GM12875 (cell line): Measurements from ENCODE around the gene PPP2R3C.

ENCODE experiments used
- H3K4me3 ChIP-seq: one replicate; pipeline ENCODE4 v1.5.1; 2011; ENCODE audit warnings: low read depth, low read length, control low read depth
- TF ChIP-seq, protein P1 (sequence below): IDR thresholded peaks from 2 replicates; pipeline ENCODE4 v1.5.1; 2011; ENCODE audit warnings: low read depth, mild to moderate bottlenecking, control low read depth, inconsistent platforms, low read length, moderate library complexity, borderline replicate concordance; ENCODE audit not compliant: insufficient read depth

PPP2R3C gene

DNA sequence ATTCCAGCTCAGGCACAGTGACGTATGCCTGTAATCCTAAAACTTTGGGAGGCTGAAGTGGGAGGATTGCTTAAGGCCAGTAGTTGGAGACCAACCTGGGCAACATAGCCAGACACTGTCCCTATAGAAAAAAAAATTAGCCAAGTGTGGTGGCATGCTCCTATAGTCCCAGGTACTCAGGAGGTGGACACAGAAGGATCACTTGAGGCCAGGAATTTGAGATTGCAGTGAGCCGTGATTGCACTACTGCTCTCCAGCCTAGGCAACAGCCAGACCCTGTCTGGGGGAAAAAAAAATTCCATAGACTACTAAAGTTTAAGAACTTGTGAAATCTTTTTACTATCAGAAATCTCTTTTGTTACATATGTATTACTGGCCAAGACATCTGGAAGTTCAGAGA is 69.2 kb downstream of the PPP2R3C start:
- TF ChIP-seq, protein P1, sequence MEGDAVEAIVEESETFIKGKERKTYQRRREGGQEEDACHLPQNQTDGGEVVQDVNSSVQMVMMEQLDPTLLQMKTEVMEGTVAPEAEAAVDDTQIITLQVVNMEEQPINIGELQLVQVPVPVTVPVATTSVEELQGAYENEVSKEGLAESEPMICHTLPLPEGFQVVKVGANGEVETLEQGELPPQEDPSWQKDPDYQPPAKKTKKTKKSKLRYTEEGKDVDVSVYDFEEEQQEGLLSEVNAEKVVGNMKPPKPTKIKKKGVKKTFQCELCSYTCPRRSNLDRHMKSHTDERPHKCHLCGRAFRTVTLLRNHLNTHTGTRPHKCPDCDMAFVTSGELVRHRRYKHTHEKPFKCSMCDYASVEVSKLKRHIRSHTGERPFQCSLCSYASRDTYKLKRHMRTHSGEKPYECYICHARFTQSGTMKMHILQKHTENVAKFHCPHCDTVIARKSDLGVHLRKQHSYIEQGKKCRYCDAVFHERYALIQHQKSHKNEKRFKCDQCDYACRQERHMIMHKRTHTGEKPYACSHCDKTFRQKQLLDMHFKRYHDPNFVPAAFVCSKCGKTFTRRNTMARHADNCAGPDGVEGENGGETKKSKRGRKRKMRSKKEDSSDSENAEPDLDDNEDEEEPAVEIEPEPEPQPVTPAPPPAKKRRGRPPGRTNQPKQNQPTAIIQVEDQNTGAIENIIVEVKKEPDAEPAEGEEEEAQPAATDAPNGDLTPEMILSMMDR = no peak
- H3K4me3 ChIP-seq = no peak overlapping the region

GRCh38 chr14:35051796-35052195 is 70.0 kb downstream of the PPP2R3C start:
- TF ChIP-seq, protein P1 = no peak
- no peak overlapping the region for H3K4me3 ChIP-seq

DNA sequence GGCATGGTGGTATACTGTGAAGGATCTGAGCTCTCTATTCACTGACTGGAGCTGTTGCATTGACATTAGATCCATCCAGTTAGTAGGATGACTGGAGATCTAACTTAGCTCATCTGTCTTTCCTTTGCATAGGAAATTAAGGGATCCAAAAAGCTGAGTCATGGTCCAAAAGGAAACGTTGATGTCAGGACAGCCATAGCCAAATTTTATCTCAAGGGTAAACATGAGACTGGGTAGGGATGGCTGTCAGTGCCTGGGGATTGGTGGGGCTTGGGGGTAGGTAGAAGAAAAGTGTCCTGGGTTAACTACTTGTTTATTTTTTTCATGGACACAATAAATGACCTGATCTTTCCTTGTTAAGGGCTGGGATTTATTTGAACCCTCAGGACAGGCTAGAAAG is 71.1 kb downstream of the PPP2R3C start:
- H3K4me3 ChIP-seq = no peak overlapping the region
- TF ChIP-seq, protein P1 = no peak

DNA sequence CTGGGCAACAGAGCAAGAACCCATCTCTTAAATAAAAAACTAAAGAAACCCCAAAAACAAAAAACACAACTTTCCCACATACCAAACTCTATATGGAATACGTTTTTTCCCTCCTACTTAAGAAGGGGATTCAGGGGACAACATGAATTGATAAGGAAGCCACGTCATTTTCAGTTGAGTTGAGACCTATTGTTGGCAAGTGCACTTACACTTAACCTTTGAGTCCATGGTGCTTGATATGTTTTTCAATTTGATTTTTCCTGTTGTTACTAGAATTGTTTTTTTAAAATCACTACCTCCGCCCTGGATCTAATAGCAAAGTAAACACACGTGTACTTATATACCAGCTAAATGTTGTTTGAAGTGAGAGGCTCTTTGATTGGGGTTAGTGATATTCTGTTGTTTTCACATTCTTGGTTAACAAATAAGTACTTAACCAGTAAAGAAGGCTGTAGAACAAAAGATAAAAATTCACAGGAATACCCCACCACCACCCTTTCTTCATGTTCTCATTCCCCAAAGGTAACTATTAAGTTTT is 73.7 kb downstream of the PPP2R3C start:
- no peak overlapping the region for H3K4me3 ChIP-seq
- TF ChIP-seq, protein P1 = no peak

DNA sequence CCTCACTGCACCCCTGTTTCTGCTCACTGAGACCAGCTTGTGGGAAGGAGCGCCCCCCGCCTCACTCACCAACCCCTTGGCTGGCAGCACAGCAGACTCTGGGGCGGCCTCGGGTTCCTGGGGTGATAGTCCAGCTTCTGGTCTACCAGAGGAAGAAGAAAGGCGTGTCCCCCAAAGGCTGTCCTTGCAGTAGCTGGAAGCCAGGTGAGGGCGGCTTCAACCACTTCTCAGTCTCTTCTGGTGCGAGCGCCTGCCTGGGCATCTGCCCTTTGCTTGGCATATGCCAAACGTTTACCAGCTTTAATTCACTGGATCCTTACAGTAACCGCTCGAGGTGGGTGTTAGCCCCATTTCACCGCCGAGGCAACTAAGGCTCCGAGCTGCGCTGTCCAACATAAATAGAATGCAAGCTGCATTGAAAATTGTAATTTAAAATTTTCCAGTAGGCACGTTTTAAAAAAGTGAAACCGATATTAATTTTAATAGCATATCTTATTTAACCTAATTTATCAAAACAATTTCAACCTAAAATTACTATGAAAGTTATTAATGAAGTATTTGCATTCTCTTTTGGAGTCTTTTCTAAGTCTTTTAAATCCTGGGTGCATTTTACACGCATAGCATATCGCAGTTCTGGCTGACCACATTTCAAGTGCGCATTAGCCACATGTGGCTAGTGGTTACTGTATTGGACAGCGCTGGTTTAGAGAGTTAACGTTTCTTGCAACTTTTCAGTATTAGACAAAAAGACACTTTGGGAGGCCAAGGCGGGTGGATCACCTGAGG is 74.8 kb downstream of the PPP2R3C start:
- peak overlapping the region; percentile 57 for H3K4me3 ChIP-seq
- TF ChIP-seq, protein P1 = no peak

DNA sequence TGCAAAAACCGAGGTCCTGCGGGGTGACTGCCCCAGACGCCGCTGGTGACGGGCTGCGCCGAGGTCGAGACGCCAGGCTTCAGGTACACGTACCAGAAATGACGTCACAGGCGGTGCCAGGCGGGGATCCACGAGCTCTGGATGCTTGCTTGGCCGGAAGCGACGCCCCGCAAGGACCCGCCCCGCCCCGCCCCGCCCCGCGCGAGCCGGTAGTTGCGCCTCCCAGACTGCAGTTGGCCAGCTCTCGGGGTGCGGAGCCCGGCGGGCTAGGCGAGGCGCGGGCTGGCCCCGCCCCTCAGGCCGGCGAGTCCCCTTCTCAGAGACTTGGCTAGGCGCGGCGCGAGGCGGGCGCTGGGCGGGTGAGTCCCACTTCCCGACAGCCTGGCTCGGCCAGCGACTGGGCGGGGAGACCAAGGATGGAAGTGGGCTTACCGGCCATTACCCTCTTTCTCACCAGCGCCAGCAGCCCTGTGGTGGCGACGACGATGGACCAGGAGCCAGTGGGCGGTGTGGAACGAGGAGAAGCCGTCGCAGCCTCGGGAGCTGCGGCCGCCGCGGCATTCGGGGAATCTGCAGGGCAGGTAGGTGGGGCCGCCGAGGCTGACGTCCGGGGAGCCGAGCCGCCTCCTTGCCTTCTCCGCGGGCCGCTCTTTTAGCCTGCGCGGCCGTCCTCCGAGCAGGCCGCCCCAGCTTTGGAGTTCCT is 75.6 kb downstream of the PPP2R3C start, which contains the start of gene FAM177A1:
Gene FAM177A1 (plus strand): TSS at position 225 of the 703 bp plus-strand sequence. CDS start 192 bp downstream, at position 417.
- TF ChIP-seq, protein P1 = no peak
- H3K4me3 ChIP-seq = peak within 1 kb of the TSS; percentile 61
